Activated T-helper 1 cell treated with anti-CD3 and anti-CD28 coated beads, Interleukin-2, amount 50 U/mL, for 16 hours (primary cell): ENCODE measurements around the gene RNF144A.

ENCODE experiments used
- DNase-seq, 2 donors: peaks; one replicate each; pipeline ENCODE4 v3.0.0-alpha.2; 2020; ENCODE audit warnings: low read depth in 1 of 2, low spot score in 1 of 2

Gene RNF144A

DNA sequence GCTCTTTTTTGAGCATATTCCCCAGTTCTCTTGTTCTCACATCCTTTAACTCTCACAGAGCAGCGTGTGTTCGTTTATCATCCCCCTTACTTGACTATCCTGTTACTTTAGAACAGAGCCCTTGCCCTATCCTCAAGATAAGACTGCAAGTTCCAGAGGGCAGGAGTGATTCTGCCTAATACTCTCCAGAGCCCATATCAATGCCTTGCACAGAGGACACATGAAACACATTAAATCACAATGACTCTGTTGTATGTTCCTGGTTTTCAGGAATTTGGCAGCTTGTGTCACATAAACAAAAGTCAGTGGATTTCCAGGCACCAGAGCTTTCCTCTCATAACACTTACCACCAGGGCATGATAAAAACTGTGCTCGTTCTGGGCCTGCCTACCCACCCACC is 156.7 kb downstream of the RNF144A start:
- no peak for DNase-seq

DNA sequence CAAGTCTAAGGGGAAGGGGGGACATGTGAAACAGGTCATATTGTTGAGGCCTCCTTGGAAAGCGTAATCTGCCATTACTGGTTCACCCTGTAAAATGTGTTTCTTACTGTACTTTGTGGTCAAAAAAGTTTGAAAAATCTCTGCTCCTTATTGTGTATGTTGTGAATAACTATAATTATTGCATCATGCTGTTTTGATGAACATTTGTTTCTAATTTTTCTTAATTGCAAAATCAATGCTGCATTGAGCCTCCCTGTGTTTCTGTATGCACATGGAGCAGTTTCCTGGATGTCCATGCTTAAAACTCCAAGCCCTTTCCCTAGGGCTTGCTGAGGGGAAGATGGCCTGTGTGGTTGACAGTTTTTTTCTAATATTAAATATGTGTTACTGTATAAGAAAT is 158.6 kb downstream of the RNF144A start:
- DNase-seq, result no peak

- DNase-seq, result no peak
These were observed 160.6 kb downstream of the RNF144A start for GRCh38 chr2:7077660-7078267.

DNA sequence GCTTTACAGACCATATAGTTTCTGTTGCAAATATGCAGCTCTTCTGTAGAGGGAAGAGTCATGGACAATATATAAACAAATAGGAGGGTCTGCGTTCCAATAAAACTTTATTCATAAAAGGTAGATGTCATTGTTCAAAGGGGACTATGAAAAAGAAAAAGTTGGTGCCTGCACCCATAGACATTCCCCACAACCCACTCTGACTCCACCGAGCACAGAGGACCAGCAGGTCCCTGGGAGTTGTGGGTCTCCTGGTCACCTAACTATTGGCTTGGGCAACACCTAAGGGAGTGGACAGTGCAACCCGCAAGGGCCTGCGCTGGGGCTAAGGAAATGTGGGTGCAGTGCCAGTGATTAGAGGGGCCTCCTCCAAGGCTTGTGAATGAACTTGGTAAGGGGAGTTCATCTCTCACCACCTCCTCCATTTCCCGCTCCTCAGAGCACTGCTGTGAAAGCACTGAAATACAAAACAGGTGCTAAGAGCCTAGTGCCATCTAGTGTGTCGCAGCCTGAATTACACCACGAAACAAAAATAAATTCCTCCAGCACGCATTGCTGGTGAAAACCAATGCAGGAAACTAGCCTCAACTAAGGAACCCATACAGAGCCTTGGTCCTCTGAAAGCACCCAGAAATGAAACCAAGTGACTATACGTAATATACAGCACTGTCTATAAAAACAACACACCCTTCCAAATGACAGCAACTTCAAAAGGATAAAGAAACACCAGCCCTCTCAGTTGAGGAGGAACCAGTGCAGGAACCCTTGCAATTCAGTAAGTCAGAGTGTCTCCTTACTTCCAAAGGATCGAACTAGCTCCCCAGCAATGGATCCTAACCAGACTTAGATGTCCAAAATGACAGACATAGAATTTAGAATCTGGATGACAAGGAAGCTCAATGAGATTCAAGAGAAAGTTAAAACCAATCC is 166.6 kb downstream of the RNF144A start:
- no peak for DNase-seq

GRCh38 chr2:7084601-7085000 is 167.4 kb downstream of the RNF144A start:
- no peak for DNase-seq

- DNase-seq, result no peak
These were observed 172.1 kb downstream of the RNF144A start for GRCh38 chr2:7089284-7089683.

- DNase-seq, result no peak
These were observed 172.8 kb downstream of the RNF144A start for GRCh38 chr2:7089898-7090510.

DNA sequence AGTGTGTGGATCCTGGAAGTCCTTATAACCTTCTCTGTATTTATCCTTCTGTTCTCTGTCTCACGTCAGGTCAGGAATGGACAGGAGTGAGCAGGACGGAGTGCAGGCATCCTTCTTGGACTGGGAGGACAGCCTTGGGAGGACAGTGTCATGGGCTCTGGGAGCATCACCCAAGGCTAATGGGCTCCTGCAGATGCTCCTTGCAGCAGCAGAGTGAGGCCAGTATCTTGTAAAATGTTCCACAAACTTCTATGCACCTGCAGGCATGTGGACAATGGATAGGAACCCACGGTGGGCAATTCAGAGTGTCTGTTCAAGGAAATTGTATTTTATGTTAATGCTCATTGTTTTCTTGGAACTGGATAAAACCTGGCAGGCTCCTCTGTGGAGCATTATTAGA is 176.2 kb downstream of the RNF144A start:
- no peak for DNase-seq
